ENCODE data around the gene SNTG2. TPM values are rescaled to one million over a fixed set of nuclear protein-coding genes. Genes with fewer than 3 reads are reported as not detected.

SNTG2 gene
- not detected for total RNA-seq

DNA sequence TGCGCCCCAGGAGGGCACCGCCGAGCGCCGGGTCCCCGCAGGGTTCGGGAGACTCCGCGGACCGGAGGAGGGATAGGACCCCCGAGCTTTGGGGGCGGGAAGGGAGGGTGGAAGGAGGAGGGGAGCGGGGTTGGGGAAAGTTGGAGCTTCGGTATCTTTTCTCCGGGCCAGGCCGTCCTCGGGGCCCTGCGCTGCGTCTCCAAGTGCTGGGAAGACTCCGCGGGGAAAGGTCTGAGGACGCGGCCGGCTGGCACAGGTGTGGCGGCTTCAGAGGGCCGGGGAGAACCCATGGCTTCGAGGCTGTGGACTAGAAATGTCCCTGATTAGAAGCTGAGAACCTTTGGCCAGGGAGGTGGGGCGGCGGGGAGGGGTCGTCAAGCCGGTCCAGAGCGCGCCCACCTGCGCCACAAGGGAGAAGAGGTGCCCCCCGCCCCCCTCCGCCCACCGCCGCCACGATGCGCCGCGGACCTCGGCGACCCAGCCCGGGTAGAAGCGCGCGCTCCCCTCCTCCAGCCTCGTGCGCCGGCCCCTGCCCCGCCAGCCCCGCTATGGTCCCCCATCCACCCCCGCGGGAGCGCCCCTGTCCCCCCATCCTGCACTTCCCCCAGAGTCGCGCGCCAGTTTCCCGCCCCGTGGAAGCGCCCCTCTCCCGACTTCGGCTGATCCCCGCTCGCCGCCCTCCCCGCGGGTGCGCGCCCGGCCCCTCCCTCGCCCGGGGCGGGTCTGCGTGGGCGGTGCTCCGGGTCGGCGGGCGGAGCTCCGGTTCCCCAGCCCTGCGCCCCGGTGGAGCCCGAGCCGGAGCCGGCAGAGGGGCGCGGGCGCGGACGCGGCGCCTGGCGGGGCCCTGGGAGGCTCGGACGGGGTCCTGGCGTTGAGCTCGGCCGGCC, at the start of gene SNTG2:
Gene SNTG2, plus strand, starts transcription at position 770 of the 887 bp plus-strand sequence. CDS start 148 bp downstream, outside the sequence.

GRCh38 chr2:1413156-1413710, 462.6 kb downstream of the SNTG2 start, which contains the start of gene TPO:
TPO (plus strand) TSS chr2:1413463; CDS start chr2:1414409, 946 bp downstream.

